ENCODE data around the gene IFI27L2. TPM values are rescaled to one million over a fixed set of nuclear protein-coding genes. Genes with fewer than 3 reads are reported as not detected.

The IFI27L2 gene
- polyA plus RNA-seq, 3 donors, result 22.1 to 28.6 (median 25.7) TPM

DNA sequence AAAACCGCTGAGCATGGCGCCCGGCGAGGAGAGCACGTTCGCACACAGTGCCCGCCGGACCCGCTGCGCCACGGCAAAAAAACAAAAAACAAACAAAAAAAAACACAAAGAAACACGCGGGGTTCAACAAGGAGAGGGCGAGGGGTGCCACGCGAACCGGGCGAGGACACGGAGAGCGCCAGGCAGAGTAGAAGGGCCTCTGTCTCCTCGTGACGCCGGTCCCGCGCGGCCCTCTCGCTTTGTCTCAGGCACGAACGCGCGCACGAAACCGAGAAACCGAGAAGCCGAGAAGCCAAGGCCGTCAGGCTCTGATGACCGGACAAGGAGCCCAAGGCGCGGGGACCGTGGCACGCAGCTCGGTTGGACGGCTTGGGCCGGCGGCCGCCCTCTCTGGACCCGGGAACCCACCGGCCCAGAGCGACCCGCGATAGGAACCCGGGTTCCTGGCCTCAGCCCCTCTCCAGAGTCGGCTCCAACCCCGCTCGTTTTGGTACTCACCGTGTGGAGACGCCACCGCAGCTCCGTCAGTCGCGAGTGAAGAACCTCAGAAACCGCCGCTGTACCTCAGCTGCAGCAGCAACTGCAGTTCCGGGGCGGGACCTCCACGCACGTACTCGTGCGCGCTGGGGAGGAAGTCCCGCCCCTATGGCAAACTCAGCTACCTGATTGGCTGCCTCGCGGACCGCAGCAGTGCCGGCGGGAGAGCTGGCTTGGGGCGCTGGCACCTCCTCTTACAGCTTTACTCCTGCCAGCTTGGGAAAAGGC is 48.6 kb downstream of the IFI27L2 start, which contains the start of the genes DDX24 and IFI27L1:
Gene DDX24, minus strand, starts transcription at position 582 of the 765 bp plus-strand sequence. CDS start 1,460 bp downstream, outside the sequence.
Gene IFI27L1, plus strand, starts transcription at position 690 of the 765 bp plus-strand sequence. CDS start 15,628 bp downstream, outside the sequence.
- peak; percentile 78 to 94 (median 92) for DNase-seq (ENCODE audit: extremely low read depth in 1 of 11, low read depth in 9 of 11, low spot score in 4 of 11)

DNA sequence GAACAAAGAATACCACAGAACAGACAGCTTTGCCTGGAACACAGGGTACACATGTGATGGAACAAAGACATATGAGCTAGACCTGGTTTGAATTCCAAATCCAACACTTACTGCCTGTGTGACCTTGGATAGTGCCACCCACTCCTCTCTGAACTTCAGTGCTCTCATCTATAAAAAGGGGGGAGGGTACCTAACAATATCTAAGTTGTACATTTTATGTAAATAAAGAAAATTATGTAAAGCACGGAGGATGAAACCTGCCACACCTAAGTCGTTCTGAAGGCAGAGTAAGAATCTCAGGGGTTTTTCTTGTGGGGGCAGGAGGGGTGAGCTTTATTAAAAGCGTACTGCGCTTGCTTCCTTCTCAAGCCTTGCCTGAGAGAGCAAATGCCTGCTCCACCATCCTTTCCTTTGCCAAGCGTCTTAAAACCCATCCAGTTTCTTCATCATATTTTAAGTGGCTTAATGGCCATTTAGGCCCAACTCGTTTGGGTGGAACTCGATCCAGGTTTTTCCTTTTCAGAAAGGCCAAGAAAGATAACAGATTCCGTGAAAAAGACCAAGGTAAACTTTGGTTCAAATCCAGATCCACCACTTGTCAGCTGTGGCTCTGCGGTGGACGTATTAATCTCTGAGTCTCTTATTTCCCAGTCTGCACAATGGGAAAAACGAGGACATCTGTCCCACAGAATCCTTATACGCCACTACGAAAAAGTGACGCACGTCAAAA is 49.3 kb downstream of the IFI27L2 start:
- peak in 5 of 11 donors; percentile 28 to 50 (median 39) for DNase-seq (ENCODE audit: extremely low read depth in 1 of 11, low read depth in 9 of 11, low spot score in 4 of 11)

DNA sequence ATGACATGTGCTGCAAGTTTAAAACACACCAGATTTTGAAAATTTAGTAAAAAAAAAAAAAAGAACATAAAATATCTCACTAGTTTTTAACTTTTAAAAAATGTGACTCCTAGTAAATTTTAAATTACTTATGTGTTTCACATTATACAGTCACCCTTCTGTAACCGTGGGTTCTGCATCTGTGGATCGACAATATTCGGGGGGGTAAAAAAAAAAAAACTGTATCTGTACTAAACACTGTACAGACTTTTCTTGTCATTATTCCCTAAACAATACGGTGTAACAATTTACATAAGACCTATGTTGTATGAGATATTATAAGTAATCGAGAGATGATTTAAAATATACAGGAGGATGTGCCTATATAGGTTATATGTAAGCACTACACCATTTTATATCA is 51.6 kb downstream of the IFI27L2 start:
- DNase-seq (ENCODE audit: extremely low read depth in 1 of 11, low read depth in 9 of 11, low spot score in 4 of 11), result no peak

Other genes with a start within 250 kb of the IFI27L2 start
- not detected for gene FAM181A, start 202.3 kb downstream of the IFI27L2 start, polyA plus RNA-seq (ENCODE audit: insufficient read length in 3 of 3)
- under 1 TPM; 0.29 to 0.88 (median 0.31) TPM for gene ASB2, start 153.0 kb downstream of the IFI27L2 start, polyA plus RNA-seq (ENCODE audit: insufficient read length in 3 of 3)
- gene CCDC197, start 132.3 kb downstream of the IFI27L2 start, polyA plus RNA-seq (ENCODE audit: insufficient read length in 3 of 3), result not detected
- 1 to 10 TPM; 4.2 to 4.5 (median 4.4) TPM for gene OTUB2, start 103.3 kb downstream of the IFI27L2 start, polyA plus RNA-seq (ENCODE audit: insufficient read length in 3 of 3)
- 100 to 1,000 TPM; 158 to 177 (median 164) TPM for gene DDX24, start 48.4 kb downstream of the IFI27L2 start, polyA plus RNA-seq (ENCODE audit: insufficient read length in 3 of 3)
- 10 to 100 TPM; 24.3 to 35.8 (median 28.0) TPM for gene IFI27L1, start 48.3 kb downstream of the IFI27L2 start, polyA plus RNA-seq (ENCODE audit: insufficient read length in 3 of 3)
- 10 to 100 TPM in 1 of 3 donors, 1 to 10 TPM in 2; 5.0 to 15.4 (median 6.5) TPM for gene IFI27, start 18.9 kb downstream of the IFI27L2 start, polyA plus RNA-seq (ENCODE audit: insufficient read length in 3 of 3)
- under 1 TPM; 0.09 to 0.42 (median 0.19) TPM for gene PPP4R4, start 44.7 kb upstream of the IFI27L2 start, polyA plus RNA-seq (ENCODE audit: insufficient read length in 3 of 3)
- gene SERPINA10, start 163.7 kb upstream of the IFI27L2 start, polyA plus RNA-seq (ENCODE audit: insufficient read length in 3 of 3), result under 1 TPM; 0.06 to 0.27 (median 0.11) TPM
- gene SERPINA6, start 193.7 kb upstream of the IFI27L2 start, polyA plus RNA-seq (ENCODE audit: insufficient read length in 3 of 3), result 1 to 10 TPM; 4.4 to 7.3 (median 7.1) TPM
- not detected for gene SERPINA2, start 237.1 kb upstream of the IFI27L2 start, polyA plus RNA-seq (ENCODE audit: insufficient read length in 3 of 3)

Data from renal cortex interstitium (tissue), 11 donors.